ENCODE measurements around the gene NF1. TPM values are rescaled to one million over a fixed set of nuclear protein-coding genes. Genes with fewer than 3 reads are reported as not detected.

The NF1 gene
- total RNA-seq, 1 donor from 2014 or later, result 58.7 TPM

DNA sequence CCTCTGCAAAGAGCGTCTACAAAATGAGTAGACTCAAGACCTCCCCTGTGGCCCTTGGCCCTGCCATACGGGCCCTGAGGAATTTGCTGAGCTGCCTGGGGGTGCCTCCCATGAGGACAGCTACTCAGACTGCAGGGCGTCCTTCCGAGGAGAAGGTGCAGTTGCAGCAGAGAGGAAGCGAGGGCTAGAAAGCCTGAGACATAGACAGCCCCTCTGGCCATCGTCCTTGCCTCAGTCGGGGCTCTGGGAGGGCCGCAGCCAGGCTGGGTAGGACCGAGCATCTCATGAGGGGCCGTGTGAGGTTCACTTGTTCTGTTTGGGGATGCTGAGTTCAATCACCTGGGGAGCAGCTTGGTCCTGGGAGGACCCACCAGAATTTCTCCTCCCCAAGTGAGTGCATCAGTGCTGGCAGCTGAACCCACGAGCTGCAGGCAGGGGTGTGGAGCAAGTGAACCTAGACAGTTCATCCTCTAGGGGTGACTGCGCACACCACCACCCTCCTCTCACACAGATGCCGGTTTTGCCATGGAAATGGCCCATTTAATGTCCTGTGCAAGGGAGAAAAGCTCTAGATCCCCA lies 317.0 kb downstream of the NF1 start:
- DNase-seq (ENCODE audit: extremely low spot score in 2 of 2), result no peak
- Histone ChIP-seq H3K4me3 (no peak overlapping the region), H3K27ac (no peak overlapping the region), H3K4me1 (no peaks in the 10 kb centered on the region), H3K9me3 (no peaks in the 10 kb centered on the region), H3K36me3 (no peaks in the 10 kb centered on the region), H3K27me3 (no peaks in the 10 kb centered on the region)
- TF ChIP-seq POLR2AphosphoS5 (IDR thresholded peaks at IDR 0.05; ENCODE audit: insufficient read depth in 1 of 2, low read depth in 1 of 2) (no peak), POLR2A (IDR thresholded peaks at IDR 0.05) (no peak)
- TF ChIP-seq, protein P1, sequence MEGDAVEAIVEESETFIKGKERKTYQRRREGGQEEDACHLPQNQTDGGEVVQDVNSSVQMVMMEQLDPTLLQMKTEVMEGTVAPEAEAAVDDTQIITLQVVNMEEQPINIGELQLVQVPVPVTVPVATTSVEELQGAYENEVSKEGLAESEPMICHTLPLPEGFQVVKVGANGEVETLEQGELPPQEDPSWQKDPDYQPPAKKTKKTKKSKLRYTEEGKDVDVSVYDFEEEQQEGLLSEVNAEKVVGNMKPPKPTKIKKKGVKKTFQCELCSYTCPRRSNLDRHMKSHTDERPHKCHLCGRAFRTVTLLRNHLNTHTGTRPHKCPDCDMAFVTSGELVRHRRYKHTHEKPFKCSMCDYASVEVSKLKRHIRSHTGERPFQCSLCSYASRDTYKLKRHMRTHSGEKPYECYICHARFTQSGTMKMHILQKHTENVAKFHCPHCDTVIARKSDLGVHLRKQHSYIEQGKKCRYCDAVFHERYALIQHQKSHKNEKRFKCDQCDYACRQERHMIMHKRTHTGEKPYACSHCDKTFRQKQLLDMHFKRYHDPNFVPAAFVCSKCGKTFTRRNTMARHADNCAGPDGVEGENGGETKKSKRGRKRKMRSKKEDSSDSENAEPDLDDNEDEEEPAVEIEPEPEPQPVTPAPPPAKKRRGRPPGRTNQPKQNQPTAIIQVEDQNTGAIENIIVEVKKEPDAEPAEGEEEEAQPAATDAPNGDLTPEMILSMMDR (IDR thresholded peaks at IDR 0.05), result no peak
- intact Hi-C loops (cut with DNase I), result no loop called here

DNA sequence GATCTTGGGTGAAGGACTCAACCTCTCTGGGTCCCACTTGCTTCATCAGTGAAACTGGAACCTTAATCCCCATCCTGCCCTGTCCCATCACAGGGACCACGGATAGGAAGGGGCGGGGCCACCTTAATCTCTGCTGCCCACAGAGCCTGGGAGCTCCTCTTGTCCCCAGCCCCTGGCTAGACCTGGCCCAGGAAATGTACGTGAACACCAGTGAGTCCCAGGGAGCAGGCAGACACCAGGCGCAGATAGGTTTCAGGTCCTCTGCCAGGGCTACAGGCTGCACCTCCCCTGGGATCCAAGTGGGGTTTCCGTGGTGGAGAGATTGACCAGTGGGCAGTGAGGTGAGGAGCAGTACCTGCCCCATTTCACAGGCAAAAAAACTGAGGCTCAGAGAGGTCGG lies 317.7 kb downstream of the NF1 start:
- H3K9me3 ChIP-seq, result no peaks in the 10 kb centered on the region
- H3K36me3 ChIP-seq, result no peaks in the 10 kb centered on the region
- no peak overlapping the region for H3K4me3 ChIP-seq
- no peak for DNase-seq (ENCODE audit: extremely low spot score in 2 of 2)
- no peak for TF ChIP-seq POLR2A (IDR thresholded peaks at IDR 0.05)
- TF ChIP-seq, protein P1 (IDR thresholded peaks at IDR 0.05), result no peak
- TF ChIP-seq POLR2AphosphoS5 (IDR thresholded peaks at IDR 0.05; ENCODE audit: insufficient read depth in 1 of 2, low read depth in 1 of 2), result no peak
- H3K4me1 ChIP-seq, result no peaks in the 10 kb centered on the region
- intact Hi-C loops (cut with DNase I), result no loop called here
- no peaks in the 10 kb centered on the region for H3K27me3 ChIP-seq
- H3K27ac ChIP-seq, result no peak overlapping the region

DNA sequence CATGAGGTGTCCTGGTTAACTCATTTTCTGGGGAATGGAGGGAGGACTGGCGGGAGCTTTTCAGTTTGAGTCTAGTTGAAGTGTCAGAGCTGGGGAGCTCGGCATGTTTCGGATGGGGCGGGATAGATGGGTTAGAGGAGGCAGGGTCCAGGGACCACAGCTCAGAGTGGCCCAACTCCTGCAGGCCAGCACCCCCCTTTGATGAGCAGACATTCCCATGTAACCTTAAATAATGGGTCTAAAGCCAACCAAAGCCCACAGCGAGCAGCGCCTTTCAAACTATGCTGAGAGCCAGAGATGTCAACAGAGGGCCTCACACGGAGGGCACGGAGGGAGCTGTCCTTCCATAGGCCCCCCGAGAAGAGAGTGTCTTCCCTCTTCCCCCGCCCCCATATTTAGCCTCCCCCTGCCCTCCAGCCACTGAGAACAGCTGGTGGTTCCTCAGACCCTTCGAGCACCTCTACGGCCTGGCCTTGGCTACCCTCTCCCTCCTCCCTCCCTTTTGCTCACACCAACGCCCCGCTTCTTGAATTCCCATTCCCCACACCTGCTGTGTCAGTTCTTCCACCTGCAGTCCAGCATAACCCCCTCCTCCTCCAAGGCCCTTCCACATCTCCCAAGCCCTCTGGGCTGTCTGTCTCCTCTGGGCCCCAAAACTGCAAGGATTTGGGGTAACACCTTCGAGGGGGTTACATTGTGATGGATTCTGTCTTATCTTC lies 318.5 kb downstream of the NF1 start:
- DNase-seq (ENCODE audit: extremely low spot score in 2 of 2), result no peak
- intact Hi-C loops (cut with DNase I), result no loop called here

GRCh38 chr17:31413874-31414549 lies 319.2 kb downstream of the NF1 start:
- Histone ChIP-seq H3K27me3 (no peaks in the 10 kb centered on the region), H3K9me3 (no peaks in the 10 kb centered on the region), H3K4me3 (no peak overlapping the region), H3K27ac (no peak overlapping the region), H3K36me3 (no peaks in the 10 kb centered on the region), H3K4me1 (no peaks in the 10 kb centered on the region)
- intact Hi-C loops (cut with DNase I), result no loop called here
- TF ChIP-seq POLR2A (IDR thresholded peaks at IDR 0.05), result no peak
- DNase-seq (ENCODE audit: extremely low spot score in 2 of 2), result no peak

More for the DNA sequence above, 318.5 kb downstream of the NF1 start:
- no peak overlapping the region for H3K4me3 ChIP-seq
- H3K27me3 ChIP-seq, result no peaks in the 10 kb centered on the region
- no peaks in the 10 kb centered on the region for H3K36me3 ChIP-seq
- TF ChIP-seq POLR2AphosphoS5 (IDR thresholded peaks at IDR 0.05; ENCODE audit: insufficient read depth in 1 of 2, low read depth in 1 of 2) (no peak), POLR2A (IDR thresholded peaks at IDR 0.05) (no peak)
- TF ChIP-seq, protein P1 (IDR thresholded peaks at IDR 0.05), result no peak
- H3K27ac ChIP-seq, result no peak overlapping the region
- H3K9me3 ChIP-seq, result no peaks in the 10 kb centered on the region
- no peaks in the 10 kb centered on the region for H3K4me1 ChIP-seq

DNA sequence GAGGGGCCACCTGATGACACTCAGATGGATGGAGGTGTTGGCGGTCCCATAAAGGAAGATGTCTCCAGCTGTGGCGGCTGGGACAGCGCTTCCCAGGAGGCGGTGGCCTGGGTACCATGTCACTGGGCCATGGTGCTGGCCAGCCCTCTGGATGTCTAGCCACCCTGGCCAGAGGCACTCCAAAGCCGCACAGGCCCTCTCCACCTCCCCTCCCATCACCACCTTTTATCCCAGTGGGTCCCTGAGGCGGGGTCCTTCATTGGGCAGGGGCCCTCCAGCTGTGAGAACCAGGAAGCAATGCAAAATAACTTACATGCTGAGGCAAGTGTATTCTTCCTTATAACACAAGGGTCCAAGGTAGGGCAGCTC lies 319.8 kb downstream of the NF1 start:
- no peak overlapping the region for H3K27ac ChIP-seq
- intact Hi-C loops (cut with DNase I), result no loop called here
- no peaks in the 10 kb centered on the region for H3K4me1 ChIP-seq
- no peak for DNase-seq (ENCODE audit: extremely low spot score in 2 of 2)
- no peaks in the 10 kb centered on the region for H3K9me3 ChIP-seq
- TF ChIP-seq POLR2A (IDR thresholded peaks at IDR 0.05) (no peak), POLR2AphosphoS5 (IDR thresholded peaks at IDR 0.05; ENCODE audit: insufficient read depth in 1 of 2, low read depth in 1 of 2) (no peak)
- TF ChIP-seq, protein P1 (IDR thresholded peaks at IDR 0.05), result no peak
- H3K4me3 ChIP-seq, result no peak overlapping the region
- H3K27me3 ChIP-seq, result no peaks in the 10 kb centered on the region
- H3K36me3 ChIP-seq, result no peaks in the 10 kb centered on the region
